Karpas-422 (cell line): ENCODE measurements around the gene AGTR1. TPM values are rescaled to one million over a fixed set of nuclear protein-coding genes. Genes with fewer than 3 reads are reported as not detected.

ENCODE experiments used
- DNase-seq: peaks from one replicate; pipeline ENCODE4 v3.0.0-alpha.2; 2015
- H2AFZ ChIP-seq: fragments of 200-600 bp; sonication (generic); 2 replicates; pipeline ENCODE4 v1.6.1; 2014; ENCODE audit warnings: antibody characterized with exemption, low read length, mixed read lengths
- H3K27ac ChIP-seq: fragments of 200-600 bp; sonication (generic); 2 replicates; pipeline ENCODE4 v1.5.1; 2014; ENCODE audit warnings: mild to moderate bottlenecking, low read length, moderate library complexity
- H3K27me3 ChIP-seq: fragments of 200-600 bp; sonication (generic); 2 replicates; pipeline ENCODE4 v1.6.1; 2014; ENCODE audit warnings: low read length, mixed read lengths
- H3K36me3 ChIP-seq: fragments of 200-600 bp; sonication (generic); 2 replicates; pipeline ENCODE4 v1.6.1; 2014; ENCODE audit warnings: low read length, mixed read lengths; ENCODE audit not compliant: insufficient read depth
- H3K4me1 ChIP-seq: fragments of 200-600 bp; sonication (generic); 2 replicates; pipeline ENCODE4 v1.6.1; 2014; ENCODE audit warnings: mild to moderate bottlenecking, low read length, mixed read lengths
- H3K4me2 ChIP-seq: fragments of 200-600 bp; sonication (generic); 2 replicates; pipeline ENCODE4 v1.6.1; 2014; ENCODE audit warnings: low read length, low read depth, mild to moderate bottlenecking; ENCODE audit not compliant: poor library complexity, severe bottlenecking
- H3K4me3 ChIP-seq: fragments of 200-600 bp; sonication (generic); 2 replicates; pipeline ENCODE4 v1.5.1; 2014; ENCODE audit warnings: mild to moderate bottlenecking, antibody characterized with exemption, low read length, mixed read lengths
- H3K79me2 ChIP-seq: fragments of 200-600 bp; sonication (generic); 2 replicates; pipeline ENCODE4 v1.6.1; 2014; ENCODE audit warnings: mild to moderate bottlenecking, low read length, mixed read lengths
- H3K9ac ChIP-seq: fragments of 200-600 bp; sonication (generic); 2 replicates; pipeline ENCODE4 v1.6.0; 2014; ENCODE audit warnings: low read length
- H3K9me2 ChIP-seq: fragments of 200-600 bp; sonication (generic), shearing (Covaris generic); replicated peaks from 2 replicates; pipeline ENCODE4 v1.6.0; 2014; ENCODE audit warnings: mild to moderate bottlenecking, low read length, moderate library complexity; ENCODE audit not compliant: insufficient read depth
- H3K9me3 ChIP-seq: fragments of 300-700, 200-600 bp; sonication (generic); 2 replicates; pipeline ENCODE4 v1.6.1; 2014; ENCODE audit warnings: low read length, mixed read lengths
- H4K20me1 ChIP-seq: fragments of 200-600 bp; sonication (generic); 2 replicates; pipeline ENCODE4 v1.6.1; 2014; ENCODE audit warnings: mild to moderate bottlenecking, antibody characterized with exemption, low read length, low read depth; ENCODE audit not compliant: insufficient read depth
- small RNA-seq: library from RNA; depleted of rRNA; stranded (forward); fragments of <200 nt; gene quantifications from one replicate; pipeline ENCODE3, GENCODE V24; 2014
- total RNA-seq: library from RNA; depleted of rRNA; stranded (reverse); fragments of >200 nt; shearing (Covaris generic); gene quantifications from 2 replicates; pipeline ENCODE4 v1.2.3, GENCODE V29; 2014; ENCODE audit warnings: low replicate concordance; rRNA removed

Gene AGTR1
- total RNA-seq, 1 experiment from 2014 or later: not detected

DNA sequence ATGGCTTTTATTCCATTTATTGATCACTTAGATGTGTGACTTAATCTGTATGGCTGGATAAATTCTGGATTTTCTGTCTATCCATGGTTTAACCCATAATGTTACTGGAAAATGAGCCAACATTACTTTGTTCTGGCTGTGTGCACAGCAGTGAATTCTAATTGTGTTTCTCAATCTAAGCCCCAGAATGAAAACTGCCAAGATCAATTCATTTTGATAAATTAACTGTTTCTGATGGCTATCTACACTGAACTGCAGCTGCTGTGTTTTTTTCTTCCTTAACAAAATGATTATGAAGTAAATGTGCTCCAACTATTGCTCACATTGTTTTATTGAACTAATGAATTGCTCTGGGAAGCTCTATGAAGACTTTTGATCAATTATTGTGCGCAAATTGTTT, 94.2 kb downstream of the AGTR1 start:
- Histone ChIP-seq H3K36me3 (no peaks in the 10 kb centered on the region), H3K27me3 (no peaks in the 10 kb centered on the region), H4K20me1 (no peaks in the 10 kb centered on the region), H3K4me2 (no peak overlapping the region), H3K79me2 (no peaks in the 10 kb centered on the region), H3K9ac (no peak overlapping the region), H3K4me3 (no peak overlapping the region), H2AFZ (no peak overlapping the region), H3K9me3 (no peaks in the 10 kb centered on the region), H3K27ac (no peak overlapping the region), H3K4me1 (no peaks in the 10 kb centered on the region), H3K9me2 (no peaks in the 10 kb centered on the region)
- no peak for DNase-seq

DNA sequence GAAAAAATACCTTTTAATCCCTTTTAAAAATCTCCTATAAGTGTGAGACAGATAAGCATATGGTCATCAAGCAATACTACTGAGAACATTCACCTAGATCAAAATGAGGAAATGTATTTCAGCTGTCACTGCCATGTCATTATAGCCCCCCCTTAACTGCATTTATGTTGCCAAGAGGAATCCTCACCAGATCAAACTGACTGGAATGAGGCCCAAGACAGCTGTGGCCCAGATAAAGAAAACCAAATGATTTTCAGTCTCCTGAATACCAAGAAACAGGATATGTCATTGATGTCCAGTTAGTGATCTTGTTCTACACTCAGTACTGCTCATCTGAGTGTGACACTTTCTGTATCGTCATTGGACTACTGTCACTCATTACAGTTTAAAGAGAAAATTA, 94.8 kb downstream of the AGTR1 start:
- Histone ChIP-seq H3K27me3 (no peaks in the 10 kb centered on the region), H3K4me1 (no peaks in the 10 kb centered on the region)
- DNase-seq: no peak

More for the DNA sequence above, 94.8 kb downstream of the AGTR1 start:
- Histone ChIP-seq H3K9me2 (no peaks in the 10 kb centered on the region), H2AFZ (no peak overlapping the region), H3K9ac (no peak overlapping the region), H4K20me1 (no peaks in the 10 kb centered on the region), H3K4me2 (no peak overlapping the region), H3K4me3 (no peak overlapping the region), H3K79me2 (no peaks in the 10 kb centered on the region), H3K27ac (no peak overlapping the region), H3K36me3 (no peaks in the 10 kb centered on the region), H3K9me3 (no peaks in the 10 kb centered on the region)

Small RNA genes within 50 kb of the gene (small RNA-seq; reads per million reads assigned to genes)
- not detected for gene RPL38P1

Other genes with a start within 250 kb of the AGTR1 start
- not detected in 2 replicates for gene CPB1, start 129.9 kb downstream of the AGTR1 start, total RNA-seq
- gene CPA3, start 167.4 kb downstream of the AGTR1 start, total RNA-seq: not detected in 2 replicates